GM18907 (cell line): ENCODE data around the gene SLC2A13.

Experiments used
- ATAC-seq: cut with Tn5 transposase; IDR thresholded peaks from one replicate; pipeline ENCODE4 v1.9.1; 2021; ENCODE audit warnings: mild to moderate bottlenecking, moderate library complexity; ENCODE audit not compliant: unreplicated experiment

The SLC2A13 gene

DNA sequence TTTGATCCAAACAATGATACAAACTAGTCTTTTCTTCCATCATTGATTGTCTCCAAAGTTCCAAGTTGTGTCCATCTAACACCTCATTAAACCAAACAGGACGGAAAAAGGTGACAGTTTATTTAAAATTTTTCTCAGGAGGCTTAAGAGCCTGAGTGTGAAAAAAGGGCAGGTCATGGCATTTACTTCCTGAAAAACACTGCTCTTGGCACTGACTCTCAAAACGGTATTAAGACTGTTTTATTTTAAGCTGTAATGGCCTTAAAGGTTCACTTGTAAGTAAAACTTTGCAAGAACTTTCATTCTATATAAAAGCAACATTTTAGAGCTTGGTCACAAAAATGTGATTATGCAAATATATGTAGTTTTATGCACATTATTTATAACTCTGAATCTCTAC, 222.5 kb downstream of the SLC2A13 start:
- ATAC-seq, result no peak

DNA sequence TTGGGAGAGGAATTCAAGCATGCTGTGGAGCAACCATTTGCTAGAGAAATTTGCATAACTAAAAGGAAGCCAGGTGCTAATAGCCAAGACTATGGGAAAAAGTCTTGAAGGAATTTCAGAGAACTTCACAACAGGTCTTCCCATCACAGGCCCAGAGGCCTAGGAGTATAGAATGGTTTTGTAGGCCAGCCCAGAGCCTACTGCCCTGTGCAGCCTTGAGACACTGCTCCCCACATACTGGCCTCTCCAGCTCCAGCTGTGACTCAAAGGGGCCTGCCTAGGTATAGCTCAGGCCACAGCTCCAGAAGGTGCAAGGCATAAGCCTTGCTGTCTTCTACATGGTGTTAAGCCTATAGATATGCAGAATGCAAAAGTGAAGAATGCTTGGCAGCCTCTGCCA, 227.1 kb downstream of the SLC2A13 start:
- ATAC-seq, result no peak

DNA sequence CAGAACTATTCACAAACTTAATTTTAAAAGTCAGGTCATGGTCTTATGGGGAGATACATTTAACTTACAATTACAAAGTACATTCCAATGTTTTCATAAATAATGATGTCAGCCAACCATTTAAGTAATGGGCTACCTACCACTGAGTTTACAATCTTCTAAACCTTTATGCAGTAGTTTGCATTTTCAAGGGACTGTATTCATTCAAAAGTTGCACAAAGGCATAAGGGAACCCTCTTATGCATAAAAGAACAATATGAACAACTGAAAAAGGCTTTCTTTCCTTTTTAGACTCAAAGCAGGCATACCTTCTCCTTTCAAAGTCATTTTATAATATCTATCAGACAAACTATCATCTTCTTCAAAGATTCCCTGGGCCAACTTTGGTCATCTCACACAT, 230.2 kb downstream of the SLC2A13 start:
- no peak for ATAC-seq

DNA sequence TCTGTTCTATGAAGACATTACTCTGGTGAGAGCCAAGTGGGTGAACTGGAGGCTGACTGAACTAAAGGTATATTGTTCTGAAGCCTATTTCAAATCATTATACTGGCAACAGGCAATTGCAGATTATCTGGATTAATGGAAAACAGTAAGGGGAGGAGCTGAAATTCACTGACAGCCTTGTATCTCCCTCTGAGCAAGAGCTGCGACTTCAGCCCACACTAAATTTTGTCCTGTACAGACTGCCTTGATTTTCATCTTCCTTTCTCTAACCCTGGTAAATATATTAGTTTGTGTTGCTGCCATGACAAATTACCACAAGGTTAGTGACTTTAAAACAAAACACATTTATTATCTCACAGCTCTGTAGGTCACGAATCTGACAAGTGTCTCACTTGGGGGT, 231.1 kb downstream of the SLC2A13 start:
- no peak for ATAC-seq

DNA sequence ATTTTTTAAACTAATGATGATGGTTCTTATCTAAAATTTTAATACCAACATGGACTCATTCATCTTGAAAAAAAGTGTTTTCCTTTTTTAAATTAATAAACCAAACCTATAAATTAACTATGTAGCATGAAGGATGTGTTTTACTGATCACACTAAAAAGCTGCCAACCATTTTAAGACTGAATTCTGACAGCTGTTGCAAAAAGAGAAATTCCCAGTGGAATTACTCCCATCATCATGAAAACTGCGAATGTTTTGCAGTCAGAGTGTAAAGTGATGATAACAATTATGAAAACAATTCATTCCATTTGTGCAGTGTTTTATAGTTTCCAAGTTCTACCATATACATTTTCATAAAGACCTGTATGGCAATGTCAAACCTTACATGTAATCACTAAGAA, 232.8 kb downstream of the SLC2A13 start:
- no peak for ATAC-seq

DNA sequence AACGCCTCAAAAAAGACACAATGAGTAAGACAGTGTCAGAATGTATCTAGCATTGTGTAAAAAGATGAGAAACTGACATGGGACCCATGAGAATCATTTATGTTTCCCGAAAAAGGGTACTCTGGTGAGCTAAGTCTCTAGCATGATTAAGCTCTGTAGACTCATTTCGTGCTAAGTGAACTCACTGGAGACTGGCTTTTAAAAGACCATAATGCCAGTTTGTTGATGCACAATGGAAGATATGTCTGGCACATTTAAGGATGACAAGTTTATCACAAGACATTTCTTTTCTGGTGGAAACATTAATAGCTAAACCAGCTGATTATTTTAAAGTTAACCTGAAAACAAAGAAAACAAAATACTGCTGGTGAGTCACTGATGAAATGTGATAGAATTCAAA, 233.5 kb downstream of the SLC2A13 start:
- no peak for ATAC-seq

DNA sequence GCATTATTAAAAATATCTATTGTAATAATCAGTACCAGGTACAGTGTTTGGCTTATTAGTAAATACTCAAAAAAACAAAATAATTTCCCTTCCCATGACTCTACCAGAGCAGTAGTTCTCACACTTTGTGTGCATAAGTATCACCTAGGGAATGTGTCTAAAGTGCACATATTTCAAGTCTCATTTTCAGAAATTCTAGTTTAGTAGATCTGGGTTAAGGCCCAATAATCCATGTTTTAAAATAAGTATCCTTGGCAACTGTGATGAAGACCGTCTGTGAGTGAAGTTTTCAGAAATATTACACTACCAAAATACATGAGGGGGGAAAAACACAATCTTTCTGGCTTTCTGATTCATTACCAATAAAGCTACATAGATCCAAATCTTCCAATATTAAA, 237.6 kb downstream of the SLC2A13 start:
- no peak for ATAC-seq

DNA sequence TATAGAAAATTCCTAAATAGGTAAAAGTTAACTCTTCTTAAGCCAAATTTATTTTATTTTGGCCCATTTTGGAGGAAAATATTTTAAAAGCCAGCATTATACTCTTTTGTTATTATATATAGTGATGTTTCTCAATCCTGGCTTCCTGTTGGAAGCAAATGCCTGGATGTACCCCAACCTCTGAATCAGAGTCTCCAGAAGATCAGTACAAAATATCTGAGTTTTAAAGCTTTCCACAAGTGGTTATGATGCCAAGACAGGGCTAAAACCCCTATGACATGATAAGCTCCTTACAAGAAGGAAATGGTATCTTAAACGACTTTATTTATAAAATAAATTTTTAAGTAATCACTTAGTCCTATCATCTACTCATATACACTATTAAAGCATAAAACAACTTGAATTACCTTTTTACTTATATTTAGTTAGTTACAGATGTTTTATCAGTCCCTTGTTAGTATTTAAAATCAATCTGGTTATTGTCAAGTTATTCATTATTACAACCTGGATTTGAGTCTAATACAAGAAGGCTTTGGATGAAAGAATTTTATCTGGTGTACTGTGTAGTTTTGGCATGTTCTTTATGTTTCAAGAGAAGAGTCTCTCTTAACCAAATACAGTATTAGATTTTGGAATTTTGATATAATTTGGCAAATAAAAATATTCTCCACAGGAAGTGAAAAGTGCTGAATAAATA, 238.1 kb downstream of the SLC2A13 start:
- ATAC-seq, result no peak

DNA sequence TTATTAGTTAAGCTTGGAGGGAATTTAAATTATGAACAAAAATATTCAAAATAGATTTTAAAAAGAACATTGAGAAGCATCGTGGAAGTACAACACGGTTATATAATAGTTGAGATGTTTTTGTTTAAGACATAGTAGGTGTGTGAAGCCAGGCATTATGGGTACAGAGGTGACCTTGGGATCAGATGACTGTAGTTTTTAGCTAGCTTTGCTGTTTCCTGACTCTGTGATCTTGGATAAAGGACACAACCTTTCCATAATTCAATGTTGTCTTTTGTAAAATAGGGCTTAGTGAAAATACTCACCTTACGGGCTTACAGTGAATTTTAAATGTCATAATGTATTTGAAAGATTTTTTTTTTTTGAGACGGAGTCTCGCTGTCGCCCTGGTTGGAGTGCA, 239.7 kb downstream of the SLC2A13 start:
- no peak for ATAC-seq

DNA sequence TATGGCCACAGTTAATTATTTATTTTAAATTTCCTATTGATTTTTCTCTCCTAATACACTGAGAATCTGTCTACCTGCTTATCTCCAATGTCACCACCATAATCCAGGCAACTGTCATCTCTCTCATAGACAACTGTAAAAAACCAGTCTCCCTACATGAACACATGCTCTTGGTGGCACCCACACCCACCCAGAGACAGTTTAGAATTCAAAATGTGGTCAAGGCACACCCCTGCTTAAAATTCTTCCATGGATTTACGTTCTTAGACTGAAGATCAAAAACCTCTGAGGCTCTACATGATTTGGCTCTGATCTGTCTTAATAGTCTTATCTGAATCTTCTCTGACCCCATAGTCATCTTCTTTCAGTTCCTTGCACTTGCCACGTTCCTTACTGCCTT, 245.2 kb downstream of the SLC2A13 start:
- ATAC-seq, result no peak

DNA sequence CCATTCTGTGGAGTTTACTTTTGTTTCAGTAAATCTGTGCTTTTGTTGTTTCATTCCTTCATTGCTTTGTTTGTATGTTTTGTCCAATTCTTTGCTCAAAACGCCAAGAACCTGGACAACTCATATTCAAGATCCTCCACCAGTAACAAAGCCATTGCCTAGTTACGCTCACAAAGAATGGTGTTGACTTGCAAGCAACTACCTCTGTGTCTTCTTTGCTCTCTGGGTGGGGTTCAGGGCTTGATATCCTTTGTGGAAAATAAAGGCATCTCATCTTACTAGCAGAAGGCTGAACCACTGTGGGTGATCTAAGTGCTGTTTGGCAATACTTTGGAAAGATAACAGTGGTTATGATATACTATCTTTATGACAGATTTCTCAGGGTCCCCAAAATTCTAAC, 252.9 kb downstream of the SLC2A13 start:
- ATAC-seq, result no peak

DNA sequence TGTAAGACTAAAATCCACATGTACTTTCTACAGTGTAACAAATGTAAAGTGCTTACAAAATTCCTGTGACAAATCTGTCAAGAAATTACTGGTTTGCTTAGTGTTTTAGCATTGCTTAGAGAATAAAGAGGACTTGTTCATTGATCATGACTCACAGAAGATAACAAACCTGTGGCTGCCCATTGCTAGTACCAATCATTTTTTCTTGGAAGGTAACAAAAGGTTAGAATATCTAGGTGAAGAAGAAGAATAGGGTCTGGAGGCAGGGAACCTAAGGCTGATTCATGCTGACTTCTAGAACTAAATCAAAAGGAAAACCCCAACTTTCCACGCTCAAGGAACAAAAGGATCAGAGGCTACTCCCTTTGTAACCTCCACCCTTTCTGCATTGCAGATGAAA, 253.5 kb downstream of the SLC2A13 start:
- no peak for ATAC-seq

DNA sequence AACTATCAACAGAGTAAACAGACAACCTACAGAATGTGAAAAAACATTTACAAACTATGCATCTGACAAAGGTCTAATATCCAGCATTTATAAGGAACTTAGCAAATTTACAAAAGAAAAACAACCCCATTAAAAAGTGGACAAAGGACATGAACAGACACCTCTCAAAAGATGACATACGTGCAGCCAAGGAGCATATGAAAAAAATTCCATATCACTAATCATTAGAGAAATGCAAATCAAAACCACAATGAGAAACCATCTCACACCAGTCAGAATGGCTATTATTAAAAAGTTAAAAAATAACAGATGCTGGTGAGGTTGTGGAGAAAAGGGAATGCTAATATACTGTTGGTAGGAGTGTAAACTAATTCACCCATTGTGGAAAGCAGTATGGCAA, 257.7 kb downstream of the SLC2A13 start:
- peak; percentile 52 for ATAC-seq

DNA sequence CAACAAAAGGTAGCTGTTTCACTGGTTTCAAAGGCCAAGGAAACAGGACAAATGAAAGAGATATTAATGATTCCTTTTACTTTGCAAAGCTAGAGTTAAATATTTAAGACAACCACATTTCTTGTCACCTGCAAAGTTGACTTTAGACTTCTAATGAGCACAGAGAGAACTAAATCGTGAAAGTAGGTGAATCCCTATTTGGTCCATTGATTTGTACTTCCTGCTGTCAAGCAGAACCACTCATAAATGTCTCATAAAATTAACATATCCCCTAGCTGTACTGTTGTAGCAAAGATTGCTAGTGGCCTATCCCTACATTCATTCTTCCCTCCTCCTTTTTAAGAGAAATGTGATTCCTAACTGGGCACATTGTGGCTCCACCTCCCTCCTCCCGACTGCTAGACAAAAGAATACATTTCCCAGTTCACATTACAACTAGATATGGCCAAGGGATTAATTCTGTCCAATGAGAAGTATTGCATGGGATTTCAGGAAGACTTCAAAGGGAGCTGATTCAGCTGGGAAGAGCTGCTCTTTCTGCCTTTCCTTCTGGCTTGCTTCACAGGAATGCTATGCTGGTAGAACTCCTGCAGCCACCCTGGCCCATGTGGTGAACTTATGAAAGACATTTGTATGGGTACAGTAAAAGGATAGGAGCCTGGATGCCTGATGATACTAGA, 258.8 kb downstream of the SLC2A13 start:
- ATAC-seq, result peak; percentile 69

DNA sequence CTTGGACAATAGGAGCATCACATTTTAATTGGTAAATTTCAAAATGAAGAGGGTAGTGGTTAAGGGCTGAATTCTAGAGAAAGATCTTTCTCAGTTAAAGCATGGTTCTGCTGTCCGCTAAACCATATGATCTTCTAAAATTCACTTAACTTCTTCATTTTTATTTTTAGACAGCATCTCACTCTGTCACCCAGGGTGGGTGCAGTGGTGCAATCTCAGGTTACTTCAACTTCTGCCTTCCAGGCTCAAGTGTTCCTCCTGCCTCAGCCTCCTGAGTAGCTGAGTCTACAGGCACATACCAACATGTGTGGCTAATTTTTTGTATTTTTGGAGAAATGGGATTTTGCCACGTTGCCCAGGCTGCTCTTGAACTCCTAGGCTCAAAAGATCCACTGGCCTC, 259.6 kb downstream of the SLC2A13 start:
- ATAC-seq, result peak; percentile 43

DNA sequence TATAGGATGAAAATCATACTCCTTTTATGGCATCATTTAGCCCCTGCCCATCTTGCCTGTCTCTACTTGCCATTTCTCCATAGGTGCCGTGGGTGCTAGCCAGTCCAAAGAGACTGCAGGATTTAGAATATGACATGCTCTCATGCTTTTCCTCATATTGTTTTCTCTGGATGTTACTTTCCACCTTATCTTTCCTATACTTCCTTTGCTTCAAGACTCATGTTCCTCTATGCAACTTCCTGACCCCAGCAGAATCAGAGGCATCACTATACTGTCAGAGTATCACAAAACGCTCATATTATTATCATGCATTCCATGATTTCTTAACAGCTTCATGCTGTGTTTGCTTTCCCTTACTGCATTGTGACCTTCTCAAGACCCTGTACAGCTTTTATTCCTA, 265.5 kb downstream of the SLC2A13 start:
- ATAC-seq, result no peak

DNA sequence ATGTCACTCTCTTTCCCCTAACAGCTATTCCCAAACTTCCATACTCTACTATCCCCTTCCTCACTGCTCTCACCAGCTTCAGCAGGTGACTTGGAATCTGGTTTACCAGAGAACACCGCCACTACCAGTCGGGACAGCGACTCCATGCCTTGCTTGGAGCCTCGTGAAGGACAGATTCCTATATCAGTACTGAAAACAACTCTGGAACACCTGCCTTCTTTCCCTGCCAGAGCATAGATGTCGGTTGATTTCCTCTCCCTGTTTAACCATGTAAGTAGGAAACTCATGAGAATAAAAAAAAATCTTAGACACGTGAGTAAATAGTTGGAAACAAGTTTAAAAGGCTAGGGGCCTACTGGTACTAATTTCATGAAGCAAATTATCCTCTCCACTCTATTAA, 266.8 kb downstream of the SLC2A13 start:
- no peak for ATAC-seq

DNA sequence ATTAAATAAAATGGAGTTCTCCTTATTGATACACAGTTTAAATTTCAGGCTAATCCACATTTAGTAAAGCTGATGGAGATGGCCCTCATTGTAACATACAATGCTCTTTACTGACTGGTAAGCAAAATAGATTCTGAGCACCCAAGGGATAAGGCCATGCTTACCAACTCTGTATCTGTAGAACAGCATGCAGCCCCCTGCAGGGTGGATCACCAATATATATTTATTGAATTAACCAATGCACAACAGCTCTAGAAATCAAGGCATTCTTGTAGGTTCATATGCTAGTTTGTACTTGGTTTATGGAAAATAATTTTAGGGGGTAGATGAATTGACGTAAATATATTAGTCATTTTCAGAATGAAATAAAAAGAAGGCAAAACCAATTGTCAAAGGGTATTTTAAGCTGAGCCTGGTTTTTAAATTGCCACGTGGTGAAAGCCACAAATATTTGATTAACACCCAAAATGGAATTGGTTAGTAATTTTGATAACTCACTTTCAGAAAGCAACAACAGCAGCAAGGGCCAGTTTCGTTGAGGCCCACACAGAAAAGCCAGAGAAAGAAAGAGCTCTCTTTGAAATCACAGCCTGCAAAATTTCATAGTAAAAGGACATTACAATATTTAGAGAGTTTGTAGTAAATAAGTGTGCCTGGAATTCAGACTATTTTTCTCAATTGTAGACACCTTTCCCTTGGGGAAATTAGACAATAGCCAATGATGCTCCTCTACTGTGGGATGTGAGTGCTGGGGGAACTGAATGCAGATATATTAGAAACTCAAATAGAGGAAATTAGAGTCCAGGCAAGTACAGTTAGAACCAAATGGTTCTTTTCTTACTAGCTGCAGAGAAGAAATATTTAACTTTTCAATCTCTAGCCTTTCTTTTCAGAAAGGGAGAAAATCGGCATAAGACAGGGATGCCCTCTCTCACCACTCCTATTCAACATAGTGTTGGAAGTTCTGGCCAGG, 270.1 kb downstream of the SLC2A13 start:
- peak; percentile 86 for ATAC-seq

DNA sequence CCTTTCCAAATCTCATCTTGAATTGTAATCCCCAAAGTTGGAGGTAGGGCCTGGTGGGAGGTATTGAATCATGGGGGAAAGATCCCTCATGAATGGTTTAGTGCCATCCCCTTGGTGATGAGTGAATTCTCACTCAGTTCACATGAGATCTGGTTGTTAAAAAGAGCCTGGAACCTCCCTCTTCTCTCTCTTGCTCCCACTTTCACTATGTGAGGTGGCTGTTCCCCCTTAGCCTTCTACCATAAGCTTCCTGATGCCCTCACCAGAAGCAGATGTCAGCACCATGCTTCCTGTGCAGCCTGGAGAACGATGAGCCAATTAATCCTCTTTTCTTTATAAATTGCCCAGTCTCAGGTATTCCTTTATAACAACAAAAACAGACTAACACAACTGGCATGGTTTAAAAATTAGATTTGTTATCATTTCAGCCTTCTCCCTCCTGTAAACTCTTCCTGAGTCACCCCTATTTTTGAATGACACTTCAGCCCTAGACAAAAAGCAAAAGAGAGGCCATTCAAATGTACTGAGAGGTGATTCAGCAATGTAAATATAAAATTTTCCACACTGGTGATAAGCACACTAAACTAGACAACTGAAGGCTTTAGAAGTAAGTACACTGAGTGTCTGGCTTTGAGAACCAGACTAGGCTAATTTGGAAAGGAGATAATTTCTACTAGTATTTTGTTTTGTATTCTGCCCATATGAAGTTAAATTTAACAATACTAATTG, 274.1 kb downstream of the SLC2A13 start:
- no peak for ATAC-seq

DNA sequence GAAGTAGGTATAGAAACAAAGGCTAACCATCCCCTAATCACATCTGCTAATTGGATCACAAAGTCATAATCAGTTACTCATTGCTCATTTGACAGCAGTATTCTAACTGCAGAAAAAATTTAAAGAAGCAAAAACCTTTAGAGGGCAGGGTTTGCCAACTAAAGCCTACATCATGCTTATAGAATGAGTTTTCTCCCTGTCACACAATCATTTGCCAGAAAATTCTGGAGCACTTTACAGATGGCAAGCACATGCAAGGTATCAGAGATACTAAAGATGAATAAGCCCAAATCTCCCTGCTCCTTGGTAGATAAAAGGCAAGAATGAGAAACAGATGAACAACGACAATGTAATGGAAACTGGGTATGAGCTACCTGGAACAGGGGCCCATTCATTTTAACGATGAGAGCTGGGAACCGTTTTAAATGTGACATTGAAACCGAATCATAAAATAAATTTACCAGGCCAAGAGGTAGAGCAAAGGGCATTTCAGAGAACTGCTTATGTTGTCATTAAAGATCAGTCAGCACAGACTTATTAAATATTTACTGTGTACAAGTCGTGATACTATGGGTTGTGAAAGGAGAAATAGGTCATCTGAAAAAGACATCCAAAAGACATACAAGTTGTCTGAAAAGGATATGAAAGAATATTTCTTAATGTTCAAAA, 274.9 kb downstream of the SLC2A13 start:
- ATAC-seq, result no peak
